PC-9 (cell line): ENCODE measurements around the gene PFKFB1.

ENCODE experiments used
- EZH2 ChIP-seq: fragments of 200-600 bp; sonication (generic); IDR thresholded peaks from 2 replicates; pipeline ENCODE4 v1.8.0; 2017; ENCODE audit warnings: antibody characterized with exemption, low read depth
- TF ChIP-seq, protein P1 (sequence below): fragments of 200-600 bp; sonication (generic); conservative IDR thresholded peaks from 2 replicates; pipeline ENCODE4 v1.6.1; 2017; ENCODE audit warnings: mixed run types, antibody characterized with exemption, mild to moderate bottlenecking, moderate library complexity

DNA sequence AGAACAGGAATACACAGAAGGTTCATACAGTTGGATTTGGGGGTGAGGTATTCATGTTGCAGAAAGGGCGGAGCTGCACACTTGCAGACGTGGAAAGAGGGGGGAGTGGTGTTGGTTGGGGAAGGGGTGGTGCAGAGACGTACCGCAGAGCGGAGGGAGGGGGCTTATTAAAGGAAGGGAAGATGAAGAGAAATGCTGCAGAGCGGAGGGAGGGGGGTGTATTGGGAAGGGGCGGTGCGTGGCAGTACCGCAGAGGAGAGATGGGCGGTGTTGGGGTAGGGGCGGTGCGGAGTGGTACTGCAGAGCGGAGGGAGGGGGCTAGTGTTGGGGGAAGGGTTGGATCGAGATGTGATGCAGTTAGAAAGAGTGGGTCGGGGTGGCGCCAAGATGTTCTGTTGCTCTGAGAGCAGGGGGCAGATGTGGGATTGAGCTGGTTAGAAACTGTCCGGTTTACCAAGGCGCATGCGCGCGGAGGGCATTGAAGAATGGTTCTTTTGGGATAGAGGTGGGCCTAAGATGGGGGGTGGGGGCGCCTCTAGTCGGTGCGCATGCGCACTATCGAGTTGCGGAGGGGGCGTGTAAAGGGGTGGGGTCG lies 72.5 kb downstream of the PFKFB1 start:
- TF ChIP-seq, protein P1, sequence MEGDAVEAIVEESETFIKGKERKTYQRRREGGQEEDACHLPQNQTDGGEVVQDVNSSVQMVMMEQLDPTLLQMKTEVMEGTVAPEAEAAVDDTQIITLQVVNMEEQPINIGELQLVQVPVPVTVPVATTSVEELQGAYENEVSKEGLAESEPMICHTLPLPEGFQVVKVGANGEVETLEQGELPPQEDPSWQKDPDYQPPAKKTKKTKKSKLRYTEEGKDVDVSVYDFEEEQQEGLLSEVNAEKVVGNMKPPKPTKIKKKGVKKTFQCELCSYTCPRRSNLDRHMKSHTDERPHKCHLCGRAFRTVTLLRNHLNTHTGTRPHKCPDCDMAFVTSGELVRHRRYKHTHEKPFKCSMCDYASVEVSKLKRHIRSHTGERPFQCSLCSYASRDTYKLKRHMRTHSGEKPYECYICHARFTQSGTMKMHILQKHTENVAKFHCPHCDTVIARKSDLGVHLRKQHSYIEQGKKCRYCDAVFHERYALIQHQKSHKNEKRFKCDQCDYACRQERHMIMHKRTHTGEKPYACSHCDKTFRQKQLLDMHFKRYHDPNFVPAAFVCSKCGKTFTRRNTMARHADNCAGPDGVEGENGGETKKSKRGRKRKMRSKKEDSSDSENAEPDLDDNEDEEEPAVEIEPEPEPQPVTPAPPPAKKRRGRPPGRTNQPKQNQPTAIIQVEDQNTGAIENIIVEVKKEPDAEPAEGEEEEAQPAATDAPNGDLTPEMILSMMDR, result no peak
- TF ChIP-seq EZH2, result no peak
